Brain microvascular endothelial cell (primary cell): Measurements from ENCODE around the gene TGM2.

ENCODE experiments used
- DNase-seq: peaks from one replicate; pipeline ENCODE4 v3.0.0-alpha.2; 2020
- H3K27ac ChIP-seq: fragments of 250-450 bp; sonication (Bioruptor Pico); 2 replicates; pipeline ENCODE4 v1.5.1; 2020; ENCODE audit warnings: mild to moderate bottlenecking, moderate library complexity
- H3K27me3 ChIP-seq: fragments of 250-450 bp; sonication (Bioruptor Pico); replicated peaks from 2 replicates; pipeline ENCODE4 v1.5.1; 2020; ENCODE audit warnings: mild to moderate bottlenecking
- H3K36me3 ChIP-seq: fragments of 250-450 bp; sonication (Bioruptor Pico); replicated peaks from 2 replicates; pipeline ENCODE4 v1.5.1; 2020; ENCODE audit warnings: mild to moderate bottlenecking
- H3K4me3 ChIP-seq: 2 replicates; pipeline ENCODE4 v1.5.1; 2011; ENCODE audit warnings: low read depth, mild to moderate bottlenecking, control low read depth, low read length, moderate library complexity
- CTCF ChIP-seq: IDR thresholded peaks from 2 replicates; pipeline ENCODE4 v1.5.1; 2011; ENCODE audit warnings: low read depth, mild to moderate bottlenecking, moderate library complexity, low read length, control low read depth, inconsistent platforms; ENCODE audit errors: missing control alignments
- in situ Hi-C: cut with HindIII; loops from 2 replicates; pipeline ENCODE4 v1.10.0; 2017; ENCODE audit warnings: low sequenced_read_pairs, low pct_ligation_motif_present

Gene TGM2

GRCh38 chr20:38146628-38147027, 18.4 kb downstream of the TGM2 start:
- in situ Hi-C loops, result no loop called here
- DNase-seq, result no peak
- Histone ChIP-seq H3K4me3 (no peak overlapping the region), H3K27ac (no peak overlapping the region), H3K27me3 (no peaks in the 10 kb centered on the region), H3K36me3 (peaks cover 96% of the 10 kb centered on the region)
- TF ChIP-seq CTCF, result no peak

- peak overlapping the region; percentile 8 for H3K27ac ChIP-seq
- H3K27me3 ChIP-seq, result no peaks in the 10 kb centered on the region
- no peak for TF ChIP-seq CTCF
- in situ Hi-C loops, result no loop called here
- H3K36me3 ChIP-seq, result peaks cover 95% of the 10 kb centered on the region
- DNase-seq, result no peak
- no peak overlapping the region for H3K4me3 ChIP-seq
These were observed 18.9 kb downstream of the TGM2 start for GRCh38 chr20:38146156-38146555.

- Histone ChIP-seq H3K4me3 (no peak overlapping the region), H3K36me3 (peaks cover 95% of the 10 kb centered on the region), H3K27ac (peak overlapping the region; percentile 77), H3K27me3 (no peaks in the 10 kb centered on the region)
- no peak for DNase-seq
- TF ChIP-seq CTCF, result no peak
- in situ Hi-C loops, result no loop called here
These were observed 19.4 kb downstream of the TGM2 start for GRCh38 chr20:38145729-38146075.

GRCh38 chr20:38144974-38145728, 19.9 kb downstream of the TGM2 start:
- no peak for TF ChIP-seq CTCF
- in situ Hi-C loops, result no loop called here
- DNase-seq, result peak; percentile 65
- H3K27ac ChIP-seq, result peak overlapping the region; percentile 77
- H3K4me3 ChIP-seq, result no peak overlapping the region
- H3K27me3 ChIP-seq, result no peaks in the 10 kb centered on the region
- H3K36me3 ChIP-seq, result peaks cover 92% of the 10 kb centered on the region

GRCh38 chr20:38144598-38144973, 20.5 kb downstream of the TGM2 start:
- in situ Hi-C loops, result no loop called here
- no peaks in the 10 kb centered on the region for H3K27me3 ChIP-seq
- TF ChIP-seq CTCF, result no peak
- H3K36me3 ChIP-seq, result peaks cover 92% of the 10 kb centered on the region
- no peak for DNase-seq
- no peak overlapping the region for H3K4me3 ChIP-seq
- peak overlapping the region; percentile 77 for H3K27ac ChIP-seq
